SH-SY5Y (cell line): ENCODE results near the gene KDM1A.

Experiments
- GATA2 ChIP-seq: IDR thresholded peaks from 2 replicates; pipeline ENCODE4 v1.6.1; 2011; ENCODE audit warnings: mild to moderate bottlenecking, low read depth, low read length
- GATA3 ChIP-seq: IDR thresholded peaks from 2 replicates; pipeline ENCODE4 v1.6.1; 2011; ENCODE audit warnings: low read depth, mild to moderate bottlenecking, low read length, moderate library complexity

DNA sequence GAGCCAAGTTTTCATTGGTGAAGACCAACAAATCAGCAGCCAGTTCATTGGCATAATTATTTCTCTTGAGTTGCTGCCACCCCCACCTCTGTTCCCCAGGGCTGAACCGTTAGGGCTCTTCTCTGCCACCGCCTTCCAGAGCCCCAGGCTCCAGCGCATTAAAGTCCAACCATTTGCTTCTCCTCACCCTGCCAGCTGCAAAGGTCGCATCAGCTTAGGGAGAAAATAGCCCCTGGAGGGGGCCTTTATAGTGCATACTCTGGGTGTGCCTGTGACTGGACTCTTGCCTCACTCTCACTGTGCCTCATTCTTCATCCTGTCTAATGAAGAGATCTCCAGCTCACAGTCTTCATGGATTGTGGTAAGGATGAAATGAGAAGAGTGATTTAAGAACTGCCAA, 50.4 kb downstream of the KDM1A start:
- TF ChIP-seq GATA2 = no peak
- TF ChIP-seq GATA3 = no peak
